ENCODE results near the gene ZDHHC22.
A peak's percentile ranks its signal among the peaks of the same experiment; 100 is the strongest.

The ZDHHC22 gene

GRCh38 chr14:77157740-77158139, 16.1 kb upstream of the ZDHHC22 start:
- peak; percentile 4 for DNase-seq (ENCODE audit: low spot score)

DNA sequence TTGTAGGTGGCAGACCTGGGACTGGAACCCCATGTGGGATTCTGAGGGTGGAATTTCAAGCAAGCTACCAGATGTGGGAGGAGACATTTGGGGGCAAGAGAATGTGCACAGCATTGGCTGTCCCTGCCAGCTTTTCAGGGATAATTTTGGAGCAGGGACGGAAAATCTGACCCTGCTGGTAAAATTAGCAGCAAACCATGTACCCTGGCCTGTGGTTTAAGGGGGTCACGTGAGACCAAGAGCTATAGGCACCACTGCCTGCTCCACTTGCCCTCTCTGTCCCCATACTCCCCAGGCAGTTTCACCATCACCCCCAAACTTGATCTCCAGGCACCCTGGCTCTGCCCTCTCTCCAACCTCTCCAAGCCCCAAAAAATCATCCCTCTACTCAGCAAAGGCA, 13.5 kb upstream of the ZDHHC22 start:
- DNase-seq (ENCODE audit: low spot score), result no peak

DNA sequence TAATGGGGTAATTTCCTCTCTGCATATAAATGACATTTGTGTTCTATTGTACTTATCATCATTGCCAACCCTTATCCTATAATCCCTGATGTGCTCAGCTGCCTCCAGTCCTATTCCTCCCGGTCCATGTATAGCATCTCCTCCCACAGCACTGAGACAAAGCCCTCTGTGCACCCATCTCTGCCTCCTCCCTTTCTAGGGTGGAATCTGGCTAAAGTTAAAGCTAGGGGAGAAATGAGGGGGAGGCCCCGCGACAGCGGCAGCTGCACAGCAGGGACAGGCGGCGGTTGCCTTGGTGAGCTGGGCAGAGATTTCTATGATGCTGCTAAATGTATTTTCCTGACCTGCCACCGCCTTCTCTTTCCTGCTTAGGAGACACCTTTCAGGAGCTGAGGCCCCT, 12.8 kb upstream of the ZDHHC22 start:
- DNase-seq (ENCODE audit: low spot score), result no peak

GRCh38 chr14:77153802-77154201, 12.2 kb upstream of the ZDHHC22 start:
- no peak for DNase-seq (ENCODE audit: low spot score)

GRCh38 chr14:77151918-77152588, 10.5 kb upstream of the ZDHHC22 start:
- DNase-seq (ENCODE audit: low spot score), result no peak

DNA sequence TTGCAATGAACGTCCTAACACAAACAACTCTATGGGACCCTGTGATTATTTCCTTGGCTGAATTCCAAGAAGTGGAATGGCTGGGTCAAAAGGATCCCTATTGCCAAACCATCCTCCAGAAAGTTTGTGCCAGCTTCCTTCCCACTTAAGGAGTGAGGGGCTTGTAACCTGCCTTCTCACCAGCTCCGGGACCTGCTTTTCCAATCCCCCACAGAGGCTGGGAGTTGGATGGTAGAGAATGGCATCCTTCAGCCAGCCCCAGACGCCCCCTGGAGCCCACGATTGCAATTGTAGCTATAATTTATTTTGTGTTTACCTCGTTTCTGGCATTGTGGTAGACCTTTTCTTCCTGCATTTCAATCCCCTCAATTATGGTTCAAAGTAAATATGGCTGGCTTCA, 9.7 kb upstream of the ZDHHC22 start:
- DNase-seq (ENCODE audit: low spot score), result peak; percentile 76

DNA sequence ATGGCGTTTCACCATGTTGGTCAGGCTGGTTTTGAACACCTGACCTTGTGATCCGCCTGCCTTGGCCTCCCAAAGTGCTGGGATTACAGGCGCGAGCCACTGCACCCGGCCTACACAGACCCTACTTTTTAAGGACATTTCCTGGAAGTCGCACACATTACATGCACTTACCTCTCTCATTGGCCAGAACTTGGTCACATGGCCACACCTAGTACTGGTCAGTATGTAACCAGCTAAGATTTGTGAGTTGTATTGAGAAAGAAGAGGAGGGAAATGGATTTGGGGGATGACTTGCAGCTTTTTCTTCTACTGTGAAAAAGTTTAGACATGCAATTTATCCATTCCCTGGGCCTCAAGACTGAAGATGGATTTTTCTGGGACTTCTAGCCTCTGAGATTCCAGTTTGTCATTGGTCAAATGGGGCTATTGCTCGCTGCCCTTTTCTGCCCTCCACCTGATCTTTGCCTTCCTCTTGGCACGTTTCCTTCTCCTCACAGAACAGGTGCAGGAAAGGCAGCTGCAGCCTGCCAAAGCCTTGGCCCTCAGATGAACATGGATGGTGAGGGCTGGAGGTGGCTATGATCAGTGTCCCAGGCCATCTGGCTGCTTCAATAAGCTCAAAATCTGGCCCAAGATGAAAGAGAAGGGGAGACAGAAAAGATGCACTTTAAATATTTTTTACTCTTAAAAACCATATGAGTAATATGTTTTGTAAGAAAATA, 7.1 kb upstream of the ZDHHC22 start:
- no peak for DNase-seq (ENCODE audit: low spot score)

- no peak for DNase-seq (ENCODE audit: low spot score)
Measured at GRCh38 chr14:77145975-77146740, 4.6 kb upstream of the ZDHHC22 start.

DNA sequence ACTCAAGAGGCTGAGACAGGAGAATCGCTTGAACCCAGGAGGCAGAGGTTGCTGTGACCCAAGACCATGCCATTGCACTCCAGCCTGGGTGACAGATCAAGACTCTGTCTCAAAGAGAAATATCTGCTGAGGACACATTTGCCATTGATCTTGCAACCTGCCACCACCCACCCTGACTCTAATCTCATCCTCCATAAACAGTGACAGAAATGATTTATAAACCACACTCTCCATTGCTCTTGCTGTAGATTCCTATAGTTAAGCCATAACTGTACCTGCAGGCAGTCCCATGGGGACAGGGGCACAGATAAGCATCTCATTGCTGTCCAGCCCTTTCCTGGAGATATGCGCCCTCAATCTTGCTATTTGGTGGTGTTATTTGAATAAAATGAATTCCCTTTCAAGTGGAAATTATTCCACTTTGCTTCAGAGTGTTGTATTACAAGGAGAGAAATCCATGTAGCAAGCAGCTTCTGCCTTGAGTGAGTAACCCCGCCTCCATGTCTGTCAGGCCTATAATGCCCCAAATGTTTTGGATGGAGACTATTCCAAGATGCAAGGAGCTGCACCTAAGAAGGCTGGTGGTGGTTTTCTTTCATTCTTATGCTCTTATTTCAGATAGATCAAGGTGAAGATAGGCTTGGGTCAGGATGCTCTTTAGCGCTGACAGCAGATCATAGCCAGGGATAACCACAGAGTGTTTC, 3.0 kb upstream of the ZDHHC22 start:
- DNase-seq (ENCODE audit: low spot score), result no peak

- no peak for DNase-seq (ENCODE audit: low spot score)
Measured at GRCh38 chr14:77143071-77143470, 1.5 kb upstream of the ZDHHC22 start.

DNA sequence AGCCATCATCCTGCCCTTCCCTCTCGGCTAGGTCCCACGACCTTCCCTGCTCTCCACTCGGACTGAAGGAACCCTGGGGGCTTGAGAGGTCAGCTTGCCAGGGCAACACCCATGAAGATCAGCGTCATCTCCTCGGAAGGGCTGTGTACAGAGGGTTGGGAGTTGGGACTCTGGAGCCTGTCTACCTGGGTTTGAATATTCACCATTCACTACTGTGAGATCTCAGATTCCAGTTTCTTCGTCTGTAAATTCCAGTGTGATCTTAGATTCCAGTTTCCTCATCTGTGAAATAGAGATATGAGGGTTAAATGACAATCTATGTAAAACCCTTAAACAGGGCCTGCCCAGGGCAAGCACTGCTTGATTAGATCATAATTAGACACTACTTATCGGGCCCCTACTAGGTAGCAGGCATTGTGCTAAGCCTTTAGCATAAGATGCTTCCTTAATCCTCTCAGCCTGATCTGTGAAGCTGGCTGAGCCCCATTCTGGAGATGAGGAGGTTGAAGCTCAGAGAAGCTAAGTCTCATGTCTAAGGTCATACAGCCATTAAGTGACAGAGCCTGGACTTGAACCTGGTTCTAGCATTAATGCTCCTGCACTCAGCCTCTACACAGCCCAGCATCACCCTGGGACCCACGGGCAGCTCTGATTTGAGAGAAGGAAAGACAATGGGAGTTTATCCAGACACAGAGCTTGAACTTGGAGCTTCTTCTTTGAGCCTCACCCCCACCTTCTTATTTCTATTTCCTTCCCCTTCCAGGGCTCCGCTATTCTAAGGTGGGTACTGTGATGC, 612 bp upstream of the ZDHHC22 start:
- DNase-seq (ENCODE audit: low spot score), result no peak

DNA sequence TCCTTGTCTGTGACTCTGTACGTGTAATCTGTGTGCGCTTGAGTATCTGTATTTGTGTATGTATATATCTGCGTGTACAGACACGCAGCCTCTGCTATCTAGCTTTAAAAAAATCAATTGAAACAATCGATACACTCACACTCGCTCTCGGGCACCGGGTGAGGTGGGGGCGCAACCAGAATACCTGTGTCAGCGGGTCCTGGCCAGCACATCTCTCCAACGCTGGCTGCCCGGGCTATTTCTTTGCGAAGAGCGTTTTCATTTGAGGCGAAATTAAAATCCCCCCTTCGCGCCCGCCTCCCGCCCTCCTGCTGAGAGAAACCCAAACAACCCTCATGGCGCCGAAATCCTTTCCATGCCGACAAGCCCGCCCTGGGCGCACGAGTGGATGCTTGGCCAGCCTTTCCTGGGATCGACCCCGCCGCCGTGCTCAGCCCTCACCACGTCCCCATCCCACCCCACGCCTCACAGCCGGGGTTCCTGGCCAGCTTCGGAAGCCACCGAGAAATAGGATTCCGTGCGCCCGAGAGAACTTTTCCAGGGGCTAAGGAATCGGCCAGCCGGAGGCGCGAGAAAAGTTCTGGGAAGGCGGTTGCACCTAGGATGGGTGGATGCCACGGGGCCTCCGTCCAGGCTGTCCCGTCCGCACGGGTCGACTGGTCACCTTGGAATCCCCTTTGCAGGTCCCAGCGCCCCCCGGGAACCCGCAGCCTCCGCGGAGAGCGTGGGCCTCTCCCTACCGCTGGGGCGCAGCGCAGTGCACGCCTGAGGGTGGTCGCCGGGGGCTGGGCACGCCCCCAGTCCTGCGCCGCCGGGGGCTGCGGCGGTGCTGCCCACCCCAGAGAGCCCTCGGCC, 1.0 kb downstream of the ZDHHC22 start:
- DNase-seq (ENCODE audit: low spot score), result no peak

- peak; percentile 88 for DNase-seq (ENCODE audit: low spot score)
Measured at GRCh38 chr14:77139540-77140358, 1.8 kb downstream of the ZDHHC22 start.

- no peak for DNase-seq (ENCODE audit: low spot score)
Measured at GRCh38 chr14:77139022-77139421, 2.6 kb downstream of the ZDHHC22 start.

GRCh38 chr14:77133720-77134338, 7.8 kb downstream of the ZDHHC22 start:
- DNase-seq (ENCODE audit: low spot score), result peak; percentile 95

- DNase-seq (ENCODE audit: low spot score), result no peak
Measured at GRCh38 chr14:77131871-77132486, 9.6 kb downstream of the ZDHHC22 start.

- no peak for DNase-seq (ENCODE audit: low spot score)
Measured at GRCh38 chr14:77131206-77131605, 10.4 kb downstream of the ZDHHC22 start.

- no peak for DNase-seq (ENCODE audit: low spot score)
Measured at GRCh38 chr14:77130386-77130785, 11.2 kb downstream of the ZDHHC22 start.

GRCh38 chr14:77128414-77128891, 13.1 kb downstream of the ZDHHC22 start:
- no peak for DNase-seq (ENCODE audit: low spot score)
